AG04449 (cell line): ENCODE results near the gene HECTD4.
A peak's percentile ranks its signal among the peaks of the same experiment; 100 is the strongest.

Experiments
- CTCF ChIA-PET: fragments of 350-600 bp; formaldehyde crosslinking; extraction: SDS; loops from one replicate; lab custom pipeline; 2021; ENCODE audit warnings: antibody characterized with exemption; lab: Yijun Ruan, JAX
- POLR2A ChIA-PET: fragments of 400-600, 350-600 bp; formaldehyde crosslinking; extraction: SDS; loops from one replicate; lab custom pipeline; 2020; ENCODE audit warnings: antibody characterized with exemption, inconsistent platforms; lab: Yijun Ruan, JAX
- DNase-seq: peaks from one replicate; pipeline ENCODE4 v3.0.0-alpha.2; 2010; ENCODE audit warnings: low read depth, low spot score
- H3K4me3 ChIP-seq: 2 replicates; pipeline ENCODE4 v1.5.1; 2011; ENCODE audit warnings: low read depth, mild to moderate bottlenecking, control low read depth, low read length
- CTCF ChIP-seq: IDR thresholded peaks from one replicate; pipeline ENCODE4 v1.5.1; 2011; ENCODE audit warnings: mild to moderate bottlenecking, moderate library complexity, low read length, control low read depth, inconsistent platforms; ENCODE audit not compliant: insufficient read depth; ENCODE audit errors: missing control alignments

HECTD4 gene

GRCh38 chr12:112148031-112148513, 234.2 kb downstream of the HECTD4 start:
- DNase-seq: peak; percentile 17
- TF ChIP-seq CTCF: no peak

GRCh38 chr12:112146123-112146522, 236.1 kb downstream of the HECTD4 start:
- no peak for TF ChIP-seq CTCF
- H3K4me3 ChIP-seq: no peak overlapping the region
- POLR2A ChIA-PET: interaction anchor here (1.1 kb wide), 1 partner anchor 20 kb away, joined by 5 read pairs; the partner anchor contains the start of gene TRAFD1
- DNase-seq: no peak
- CTCF ChIA-PET: no interaction called here

More at GRCh38 chr12:112148031-112148513, 234.2 kb downstream of the HECTD4 start:
- ChIA-PET CTCF (interaction anchor here (1.1 to 1.2 kb wide), 3 partner anchors 15 to 203 kb away, joined by 3 to 7 read pairs (median 3); no protein-coding TSS in a partner anchor), POLR2A (no interaction called here)
- H3K4me3 ChIP-seq: no peak overlapping the region

GRCh38 chr12:112140728-112141127, 241.5 kb downstream of the HECTD4 start:
- no peak for TF ChIP-seq CTCF
- ChIA-PET CTCF (no interaction called here), POLR2A (no interaction called here)
- DNase-seq: no peak
- H3K4me3 ChIP-seq: no peak overlapping the region

- ChIA-PET CTCF (no interaction called here), POLR2A (no interaction called here)
- DNase-seq: no peak
- no peak overlapping the region for H3K4me3 ChIP-seq
- TF ChIP-seq CTCF: no peak
These were observed 247.5 kb downstream of the HECTD4 start for GRCh38 chr12:112134731-112135130.

GRCh38 chr12:112133418-112133817, 248.8 kb downstream of the HECTD4 start:
- POLR2A ChIA-PET: interaction anchor here (1.2 kb wide), 1 partner anchor 35 kb away, joined by 3 read pairs; no protein-coding TSS in a partner anchor
- DNase-seq: no peak
- TF ChIP-seq CTCF: no peak
- no peak overlapping the region for H3K4me3 ChIP-seq
- CTCF ChIA-PET: interaction anchor here (0.9 kb wide), 1 partner anchor 15 kb away, joined by 3 read pairs; no protein-coding TSS in a partner anchor

- ChIA-PET POLR2A (no interaction called here), CTCF (interaction anchor here (0.8 to 1.0 kb wide), 3 partner anchors 20 to 255 kb away, joined by 3 read pairs; no protein-coding TSS in a partner anchor)
- no peak for DNase-seq
- H3K4me3 ChIP-seq: no peak overlapping the region
- no peak for TF ChIP-seq CTCF
These were observed 250.5 kb downstream of the HECTD4 start for GRCh38 chr12:112131686-112132085.
